ENCODE results near the gene SLC22A16.

SLC22A16 gene

DNA sequence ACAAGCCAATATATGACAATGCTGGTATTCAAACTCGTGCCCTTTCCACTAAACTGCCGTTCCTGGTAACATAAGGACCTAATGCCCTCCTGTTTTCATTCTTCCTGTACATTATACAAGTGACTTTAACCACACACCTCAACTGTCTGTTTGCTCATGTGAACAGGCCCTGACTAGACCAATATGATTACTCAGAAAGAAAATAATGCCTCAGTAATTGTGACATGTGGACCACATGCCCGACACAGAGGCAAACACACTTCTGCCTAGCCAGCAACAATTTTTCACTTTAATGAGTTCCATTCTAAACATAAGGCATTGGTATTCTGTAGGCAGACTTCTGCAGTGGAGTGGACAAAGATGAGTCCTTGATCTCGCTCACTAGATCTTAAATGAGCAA, 30.0 kb downstream of the SLC22A16 start:
- DNase-seq: no peak

DNA sequence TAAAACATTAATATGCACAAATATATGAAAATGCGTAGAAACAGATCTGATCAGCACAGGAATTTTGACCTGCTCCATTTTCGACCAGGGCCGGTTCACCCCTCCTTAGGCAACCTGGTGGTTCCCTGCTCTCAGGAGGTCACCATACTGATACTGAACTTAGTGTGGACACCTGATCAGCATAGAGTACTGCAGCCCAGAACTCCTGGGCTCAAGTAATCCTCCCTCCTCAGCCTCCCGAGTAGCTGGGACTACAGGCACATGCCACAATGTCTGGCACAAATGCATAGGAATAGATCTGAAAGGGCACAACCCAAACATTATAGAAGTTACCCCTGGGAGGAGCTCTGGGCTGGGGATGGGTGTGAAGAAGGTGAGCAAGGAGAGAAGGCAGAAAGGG, 36.4 kb downstream of the SLC22A16 start:
- DNase-seq: no peak

DNA sequence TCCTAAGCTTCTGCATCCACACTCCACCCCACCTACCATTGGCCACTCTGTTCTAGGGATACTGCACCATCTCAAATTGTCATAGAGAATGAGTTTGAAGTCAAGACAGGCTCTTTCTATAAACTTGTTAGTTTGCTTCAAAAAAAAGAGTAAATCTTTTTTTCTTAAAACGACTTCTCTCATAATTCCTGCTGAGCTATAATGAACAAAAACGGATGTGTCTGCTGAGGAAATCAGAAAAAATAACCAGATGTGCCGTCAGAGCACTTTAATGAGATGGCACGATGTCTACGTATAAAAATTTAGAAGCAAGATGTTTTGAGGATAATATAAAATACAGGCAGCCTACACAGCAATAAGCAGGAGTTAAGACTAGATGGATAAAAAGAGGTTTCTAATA, 37.1 kb downstream of the SLC22A16 start:
- DNase-seq: no peak

DNA sequence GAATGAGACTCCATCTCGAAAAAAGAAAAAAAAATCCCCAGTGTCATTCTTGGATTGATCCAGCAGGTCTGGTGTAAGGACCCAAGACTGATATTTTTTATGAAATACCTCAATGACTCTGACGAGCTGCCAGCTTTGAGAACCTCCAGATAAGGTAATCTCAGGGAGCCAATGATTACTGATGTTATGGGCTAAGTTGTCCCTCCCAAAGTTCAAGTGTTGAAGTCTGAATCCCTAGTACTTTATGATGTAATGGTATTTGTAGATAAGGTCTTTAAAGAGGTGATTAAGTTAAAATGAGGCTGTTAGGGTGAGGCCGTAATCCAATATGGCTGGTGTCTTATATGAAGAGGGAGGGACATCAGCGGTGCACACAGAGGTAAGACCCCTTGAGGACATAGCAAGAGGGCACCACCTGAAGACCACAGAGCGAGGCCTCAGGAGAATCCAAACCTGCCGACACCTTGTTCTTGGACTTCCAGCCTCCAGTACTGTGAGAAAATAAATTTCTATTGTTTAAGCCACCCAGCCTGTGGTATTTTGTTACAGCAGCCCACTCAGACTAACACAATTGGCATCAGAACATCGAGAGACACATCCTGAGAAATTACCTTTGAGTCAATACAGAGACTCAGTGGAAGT, 41.3 kb downstream of the SLC22A16 start:
- DNase-seq: no peak

DNA sequence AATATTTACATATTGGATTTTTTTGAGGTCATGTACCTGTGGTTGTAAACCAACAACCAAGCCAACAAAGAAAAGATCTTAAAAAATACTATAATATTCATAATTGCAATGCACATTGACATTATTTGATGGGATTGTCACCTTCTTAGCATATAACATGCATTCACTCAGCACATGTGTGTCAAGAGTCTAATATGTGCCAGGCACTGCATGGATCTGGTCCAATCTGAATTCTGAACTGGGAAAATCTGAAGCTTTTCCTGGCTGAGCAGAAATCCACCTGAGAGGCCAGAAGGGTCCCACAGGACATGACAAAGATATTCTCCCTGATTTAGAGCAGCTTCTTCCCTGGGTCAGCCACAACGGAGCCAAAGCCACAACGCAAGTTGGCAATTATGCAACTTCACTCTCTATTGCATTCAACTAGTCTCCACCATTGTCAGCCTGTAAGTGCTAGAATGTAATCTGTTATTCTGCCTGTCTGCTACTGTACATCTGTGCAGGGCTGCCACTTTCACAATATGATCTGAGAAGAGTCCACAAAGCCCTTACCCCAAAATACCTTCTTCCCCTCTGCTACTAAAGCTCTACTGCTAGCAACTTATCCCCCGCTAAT, 44.0 kb downstream of the SLC22A16 start:
- no peak for DNase-seq

DNA sequence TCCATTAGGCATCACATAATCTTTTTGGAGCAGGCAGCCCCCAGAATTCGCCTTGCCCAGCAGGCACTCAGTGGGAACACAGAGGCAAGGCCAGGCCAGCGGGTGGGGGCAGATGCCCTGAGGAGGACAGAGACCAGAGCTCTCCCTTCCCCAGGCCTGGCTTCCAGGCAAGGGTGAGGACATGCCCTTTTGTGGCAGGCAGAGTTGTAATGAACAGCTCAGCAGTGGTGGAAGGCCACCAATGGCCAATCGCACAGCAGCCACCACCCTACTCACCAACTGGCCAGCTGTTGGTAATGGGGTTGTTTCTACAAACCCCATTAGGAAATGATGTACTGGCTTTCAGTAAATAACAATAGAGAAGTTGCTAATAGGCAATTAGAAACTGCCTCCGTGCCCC, 45.7 kb downstream of the SLC22A16 start:
- no peak for DNase-seq

DNA sequence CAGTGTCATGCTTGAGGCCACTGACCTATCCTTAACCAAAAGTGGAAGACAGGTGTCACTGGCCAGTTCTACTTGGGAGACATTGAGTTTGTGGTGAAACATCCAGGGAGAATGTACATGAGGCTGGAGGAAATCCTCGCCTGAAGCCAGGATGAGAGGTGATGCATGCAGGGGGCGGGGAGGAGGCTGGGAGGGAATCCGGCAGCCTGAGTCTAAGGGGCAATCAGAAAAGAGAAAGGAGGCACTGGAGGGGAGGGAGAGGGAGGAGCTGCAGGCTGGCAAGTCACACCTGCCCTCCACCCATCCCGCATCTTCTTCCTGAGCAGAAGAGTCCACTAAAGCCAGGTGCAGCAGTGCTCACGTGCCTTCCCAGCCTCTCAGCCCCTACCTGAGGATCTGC, 46.2 kb downstream of the SLC22A16 start:
- DNase-seq: no peak

DNA sequence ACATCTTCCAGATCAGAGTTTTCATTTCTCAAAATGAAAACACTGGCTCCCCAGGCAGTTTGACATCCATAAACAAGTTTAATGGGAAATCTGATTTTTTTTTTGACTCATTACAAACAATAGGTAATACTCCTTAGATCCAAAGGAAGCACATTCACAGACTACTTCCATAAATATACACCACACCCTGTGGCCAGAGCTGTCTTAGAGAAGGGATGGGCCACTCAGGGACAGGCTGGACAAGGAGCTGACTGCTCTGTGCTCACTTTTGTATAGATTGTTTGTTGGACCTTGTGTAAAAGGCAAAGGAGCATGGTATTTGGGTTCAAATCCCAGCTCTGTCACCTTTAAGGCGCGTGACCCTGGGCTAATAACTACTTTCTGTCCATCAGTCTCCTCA, 48.3 kb downstream of the SLC22A16 start:
- no peak for DNase-seq

DNA sequence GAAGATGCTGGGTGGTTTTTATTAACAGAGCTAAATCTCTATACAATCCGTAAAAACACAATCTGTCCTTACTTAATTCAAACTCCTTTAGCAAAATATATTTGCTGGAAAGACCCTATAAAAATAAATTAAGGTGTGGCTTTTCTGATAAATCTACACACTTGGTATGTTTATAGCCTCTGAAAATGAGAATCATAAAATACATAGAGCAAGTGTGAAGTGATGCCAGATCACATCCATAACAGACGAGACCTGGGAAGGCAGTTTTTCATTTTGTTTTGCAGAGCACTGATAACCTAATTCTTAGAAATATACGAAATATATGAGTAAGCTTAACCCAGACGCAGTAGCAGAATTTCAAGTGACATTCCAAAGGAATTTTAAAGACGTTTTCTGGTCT, 50.6 kb downstream of the SLC22A16 start:
- DNase-seq: no peak

DNA sequence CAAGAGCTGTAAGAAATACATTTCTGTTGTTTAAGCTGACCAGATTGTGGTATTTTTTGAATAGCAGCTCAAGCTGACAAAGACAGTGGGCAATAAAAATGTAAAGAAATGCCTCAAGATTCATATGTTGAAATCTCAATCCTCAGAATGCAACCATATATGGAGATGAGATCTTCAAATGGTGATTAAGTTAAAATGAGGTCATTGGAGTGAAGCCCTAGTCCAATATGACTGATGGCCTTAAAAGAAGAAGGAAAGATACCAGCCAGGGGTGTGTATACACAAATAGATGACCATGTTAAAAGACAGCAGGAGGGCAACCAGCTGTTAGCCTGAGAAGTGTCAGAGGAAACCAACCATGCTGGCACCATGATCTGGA, 54.0 kb downstream of the SLC22A16 start:
- no peak for DNase-seq

DNA sequence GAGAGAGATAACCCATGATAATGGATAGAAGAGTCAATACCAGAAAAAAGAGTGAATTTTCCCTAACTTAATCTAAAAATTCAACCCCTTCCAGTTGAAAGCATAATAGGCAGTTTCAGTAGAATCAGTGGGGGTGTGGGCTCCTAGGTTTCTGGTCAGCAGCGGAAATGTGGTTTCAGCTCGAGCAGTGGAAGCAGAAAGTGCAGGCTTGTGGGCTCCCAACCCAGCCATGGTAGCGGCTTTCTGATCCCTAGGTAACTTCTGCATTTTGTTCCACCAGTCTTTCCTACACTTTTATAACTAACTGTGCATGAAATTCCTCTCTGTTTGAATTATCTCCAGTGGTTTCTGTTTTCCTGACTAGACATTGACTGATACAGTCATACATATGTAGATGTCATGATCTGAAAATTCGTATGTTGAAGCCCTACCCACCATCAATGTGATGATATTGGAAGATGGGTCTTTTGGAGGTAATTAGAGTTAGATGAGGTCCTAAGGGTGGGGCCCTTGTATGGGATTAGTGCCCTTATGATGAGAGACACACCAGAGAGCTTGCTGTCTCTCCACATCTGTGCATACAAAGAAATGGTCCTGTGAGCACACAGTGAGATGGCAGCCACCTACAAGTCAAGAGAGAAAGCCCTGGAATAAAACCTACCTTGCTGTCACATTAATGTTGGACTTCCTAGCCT, 54.5 kb downstream of the SLC22A16 start:
- DNase-seq: no peak

DNA sequence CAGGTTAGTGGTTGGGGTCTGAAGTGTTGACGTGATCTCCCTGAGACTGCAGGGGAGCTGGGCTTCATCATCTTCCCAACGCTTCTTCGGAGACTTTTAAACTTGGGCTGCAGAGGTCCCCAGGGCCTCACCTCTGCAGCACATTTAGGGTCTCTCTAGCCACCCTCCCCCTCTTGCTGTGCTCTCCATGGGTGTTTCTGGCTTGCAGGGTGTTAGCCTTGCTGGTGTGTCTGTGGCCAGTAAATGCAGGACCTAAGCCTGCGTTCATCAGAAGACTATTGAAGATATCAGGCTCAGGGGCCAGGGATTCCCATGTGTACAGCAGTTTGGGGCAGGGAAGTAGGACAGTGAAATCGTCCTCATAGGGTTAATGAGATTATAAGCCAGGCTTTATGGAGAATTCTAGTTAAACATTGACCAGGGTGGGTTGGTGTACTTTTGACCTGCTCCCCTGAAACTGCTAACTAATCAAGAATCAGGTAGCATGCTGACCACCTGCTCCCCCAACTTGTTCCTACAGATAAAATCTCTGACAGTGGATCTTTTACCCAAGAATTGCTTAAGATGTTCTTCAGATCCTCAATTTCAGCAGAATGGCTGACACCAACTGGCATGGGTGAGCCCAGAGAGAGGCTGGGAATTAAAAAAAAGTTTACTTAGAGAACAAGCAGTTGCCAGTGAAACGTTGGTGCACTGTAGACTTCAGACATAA, 57.2 kb downstream of the SLC22A16 start:
- no peak for DNase-seq

DNA sequence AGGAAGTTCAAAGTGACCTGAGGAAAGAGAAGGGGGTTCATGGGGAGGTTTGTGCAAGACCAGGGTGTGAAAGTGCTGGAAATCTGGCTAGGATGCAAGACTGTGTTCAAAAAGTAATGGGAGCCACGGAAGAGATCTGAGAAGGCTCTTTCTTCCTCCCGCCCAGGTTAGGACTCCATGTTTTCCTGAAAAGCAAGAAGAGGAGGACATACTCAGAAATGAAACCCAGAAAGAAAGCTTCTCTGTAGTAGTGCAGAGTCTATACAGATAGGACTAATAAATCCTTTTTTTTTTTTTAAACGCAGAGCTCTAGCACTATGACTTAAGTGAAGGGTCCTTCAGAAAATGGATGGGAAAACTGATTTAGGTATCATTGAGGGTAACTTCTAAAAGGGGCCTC, 57.8 kb downstream of the SLC22A16 start:
- no peak for DNase-seq

DNA sequence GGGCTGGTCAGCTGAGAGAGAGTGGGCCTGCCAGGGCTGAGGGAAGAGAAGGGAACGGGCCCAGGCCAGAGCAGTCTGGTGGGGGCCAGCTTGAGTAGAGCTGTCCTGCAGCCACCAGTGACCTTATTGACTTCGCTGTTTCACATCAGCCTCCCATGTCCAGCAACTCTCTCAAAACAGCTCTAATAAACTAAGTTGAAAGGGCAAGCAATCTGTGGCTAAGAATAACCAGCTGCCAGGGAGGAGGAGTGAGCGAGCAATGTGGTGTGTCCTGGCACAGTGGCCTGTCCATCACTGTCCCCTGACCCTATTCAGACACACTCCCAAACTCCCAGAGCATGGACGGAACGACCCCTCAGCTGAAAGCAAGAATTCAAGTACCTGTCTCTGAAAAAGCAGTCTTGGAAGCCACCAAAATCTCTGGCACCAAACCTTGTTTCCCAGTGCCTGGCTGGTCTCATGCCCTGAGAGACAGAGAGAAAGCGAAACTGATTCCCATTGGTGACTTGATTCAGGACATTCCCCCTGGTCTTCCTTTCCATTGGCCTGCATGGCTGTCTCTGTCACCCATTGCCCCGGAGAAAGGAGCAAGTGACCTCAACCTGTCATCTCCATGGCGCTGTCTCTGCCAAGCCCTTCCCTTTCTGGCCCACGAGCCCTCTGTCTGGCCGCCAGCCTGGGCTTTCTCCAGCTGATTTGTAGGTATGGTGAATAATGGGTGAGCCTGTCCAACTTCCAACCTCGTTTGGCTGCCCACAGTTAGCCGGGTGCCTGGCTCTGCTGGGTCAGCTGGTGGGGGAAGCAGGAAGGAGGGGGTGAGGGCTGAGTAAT, 61.1 kb downstream of the SLC22A16 start, which contains the start of gene DDO:
DDO (minus strand) TSS at position 490 of the 831 bp plus-strand sequence. CDS start 2,113 bp downstream, outside the sequence.
- peak; percentile 11 for DNase-seq

DNA sequence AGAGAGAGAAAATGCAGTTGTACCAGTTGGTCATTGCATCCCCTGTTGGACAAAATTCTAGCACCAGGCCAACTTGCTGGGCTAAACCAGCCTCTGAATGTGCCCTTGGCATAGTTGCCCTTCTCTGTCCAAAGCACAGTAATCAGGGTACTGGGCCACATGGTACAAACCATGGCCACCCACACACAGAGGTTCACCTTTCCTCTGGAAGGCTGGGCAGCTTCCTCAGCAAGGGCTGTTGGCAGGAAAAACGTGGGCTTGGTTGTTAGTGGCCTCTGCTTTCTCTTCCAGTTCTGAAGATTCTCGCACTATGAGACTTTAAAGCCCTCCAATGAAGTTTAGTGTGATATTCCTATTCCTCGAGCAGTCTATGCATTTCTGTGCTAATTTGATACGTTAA, 61.7 kb downstream of the SLC22A16 start:
- no peak for DNase-seq

DNA sequence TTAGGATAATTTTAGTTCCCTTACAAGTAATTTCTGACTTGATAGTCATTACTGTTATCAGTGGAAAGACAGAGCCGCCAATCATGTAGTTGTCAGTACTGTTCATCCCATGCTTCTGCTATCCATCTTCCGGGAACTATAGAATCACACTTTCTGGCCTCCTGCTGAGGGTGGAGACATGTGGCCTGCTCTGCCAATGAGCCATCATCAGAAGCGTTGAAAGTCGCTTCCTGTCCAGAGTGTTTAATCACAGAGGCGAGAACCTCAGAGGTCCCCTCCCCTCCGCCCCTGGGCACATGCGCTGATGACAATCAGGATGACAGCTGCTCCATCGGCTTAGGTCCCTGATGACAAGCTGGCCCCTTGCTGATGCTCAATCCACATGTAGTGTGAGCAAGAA, 64.1 kb downstream of the SLC22A16 start:
- no peak for DNase-seq

DNA sequence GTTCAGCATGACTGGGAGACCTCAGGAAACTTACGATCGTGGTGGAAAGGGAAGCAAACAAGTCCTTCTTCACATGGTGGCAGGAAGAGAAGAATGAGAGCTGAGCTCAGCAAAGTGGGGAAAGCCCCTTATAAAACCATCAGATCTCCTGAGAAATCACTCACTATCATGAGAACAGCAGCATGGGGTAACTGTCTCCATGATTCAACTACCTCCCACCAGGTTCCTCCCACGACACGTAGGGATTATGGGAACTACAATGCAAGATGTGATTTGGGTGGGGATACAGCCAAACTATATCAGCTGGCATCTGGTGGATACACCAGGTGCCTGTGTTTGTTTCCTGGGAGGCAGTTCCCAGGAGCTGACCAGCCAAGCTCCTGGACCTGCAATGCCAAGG, 65.9 kb downstream of the SLC22A16 start:
- no peak for DNase-seq

DNA sequence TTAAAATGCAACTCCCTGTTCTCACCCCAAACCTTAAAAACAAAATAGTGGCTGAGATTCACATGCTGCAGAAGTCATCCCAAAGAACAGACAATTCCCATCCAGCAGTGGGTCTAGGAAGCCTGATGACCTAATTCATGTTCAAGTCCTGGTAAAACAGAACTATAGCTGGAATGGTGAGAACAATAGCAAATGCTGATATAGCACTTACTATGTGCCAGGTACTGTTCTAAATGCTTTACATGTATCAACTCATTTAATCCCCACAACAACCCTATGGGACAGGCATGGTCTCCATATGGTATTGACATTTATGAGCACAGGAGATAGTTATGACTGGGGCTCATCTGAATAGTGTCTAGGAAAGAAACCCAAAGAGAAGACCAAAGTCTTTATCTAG, 66.6 kb downstream of the SLC22A16 start:
- DNase-seq: no peak

DNA sequence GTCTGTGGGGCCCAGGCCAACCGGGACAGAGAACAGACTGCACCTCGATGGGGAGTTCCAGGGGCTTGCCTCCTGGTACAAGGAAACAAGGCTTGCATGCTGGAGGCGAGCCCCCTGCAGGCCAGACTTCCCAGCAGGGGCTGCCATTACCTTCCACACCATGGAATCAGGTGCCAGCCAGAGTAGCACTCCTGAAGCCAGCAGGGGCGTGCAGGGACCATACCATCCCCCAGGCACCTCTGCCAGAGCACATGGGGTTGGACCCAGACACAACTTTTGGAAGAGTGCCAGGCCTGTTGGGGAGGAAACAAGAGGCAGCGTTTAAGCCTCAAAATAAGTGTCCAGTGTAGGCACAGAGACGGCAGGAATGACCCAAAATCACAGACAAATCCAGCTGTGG, 67.5 kb downstream of the SLC22A16 start:
- no peak for DNase-seq

DNA sequence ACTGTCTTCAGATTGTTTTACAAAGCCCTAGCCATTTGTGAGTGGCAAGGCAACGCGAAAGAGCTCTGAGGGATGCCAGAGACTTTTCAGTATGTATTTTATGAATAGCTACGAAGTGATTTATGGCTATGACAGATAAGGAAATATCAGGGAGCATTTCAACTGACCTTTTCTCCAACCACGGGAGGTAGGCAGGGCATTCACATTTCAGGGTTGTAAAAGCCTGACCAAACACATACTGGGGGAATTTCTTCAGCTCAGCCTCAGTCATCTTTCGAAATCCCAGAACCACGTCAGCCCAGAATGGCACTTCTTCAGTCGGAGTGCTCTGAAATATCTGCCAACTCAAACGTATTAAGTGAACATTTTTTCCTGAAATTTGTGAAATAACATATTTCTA, 71.8 kb downstream of the SLC22A16 start:
- no peak for DNase-seq

DNA sequence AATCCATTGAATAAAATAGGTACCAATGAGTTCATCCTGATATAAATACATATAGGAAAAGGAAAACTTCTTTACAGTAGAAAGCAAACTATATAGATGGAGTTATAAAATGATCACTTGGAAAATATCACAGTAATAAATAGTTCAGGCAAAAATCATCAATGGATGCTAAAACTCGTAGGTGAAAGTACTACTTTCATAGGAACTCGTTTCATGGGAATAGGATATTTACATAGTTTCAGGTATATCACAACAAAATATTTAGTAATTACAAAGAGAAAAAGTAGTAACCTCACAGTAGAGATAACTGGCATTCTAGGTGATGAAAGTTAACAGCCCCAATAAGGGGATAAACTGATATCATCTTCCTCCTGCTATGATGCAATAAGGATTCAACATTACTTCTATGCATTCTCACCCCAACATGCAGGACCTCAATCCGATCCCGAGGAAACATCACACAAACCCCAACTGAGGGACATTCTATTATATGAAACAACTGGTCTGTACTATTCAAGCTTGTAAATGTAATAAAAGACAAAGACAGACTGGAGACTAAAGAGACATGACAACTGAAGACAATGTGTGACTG, 74.7 kb downstream of the SLC22A16 start:
- no peak for DNase-seq

DNA sequence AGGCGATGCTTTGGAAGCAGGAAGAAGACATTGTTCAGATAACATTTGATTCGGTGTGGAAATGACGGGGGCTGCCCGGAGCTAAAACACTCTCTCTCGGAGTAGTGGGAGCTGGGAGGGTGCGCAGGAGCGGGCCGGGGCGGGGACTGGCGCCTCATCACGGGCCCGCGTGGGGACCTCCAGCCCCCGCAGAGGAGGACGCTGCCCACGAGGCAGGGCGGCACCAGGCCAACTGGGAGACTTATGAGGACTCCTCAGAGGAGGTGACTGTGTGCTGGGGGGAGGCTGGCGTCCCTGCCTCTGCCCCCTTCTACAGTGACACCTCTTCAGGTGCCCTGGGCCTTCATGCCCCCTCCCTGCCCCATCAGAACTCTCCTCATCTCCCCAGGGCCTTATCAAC, 76.2 kb downstream of the SLC22A16 start:
- DNase-seq: no peak

Measured in CD4-positive, alpha-beta T cell treated with Interleukin-10 for 1 hour (primary cell).